Measurements from ENCODE around the gene CDH13.

DNA sequence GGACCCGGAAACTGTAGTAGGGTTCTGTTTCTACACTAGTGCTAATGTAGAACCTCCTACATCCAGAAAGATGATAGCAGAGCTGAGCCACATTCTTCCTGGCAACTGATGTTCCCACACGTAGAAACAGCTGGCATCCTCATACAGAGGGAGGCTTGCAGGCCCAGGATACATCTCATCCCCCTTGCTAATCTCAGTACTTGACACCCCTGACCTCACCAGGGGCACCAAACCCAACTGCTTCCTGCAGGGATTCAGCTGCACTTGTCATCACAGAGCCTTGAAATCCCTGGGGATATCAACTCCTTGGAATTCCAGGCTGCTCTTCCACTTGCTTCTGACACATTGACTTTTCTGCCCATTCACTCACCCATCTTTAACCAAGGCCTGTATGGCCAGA is 1105.8 kb downstream of the CDH13 start:
- no peak for TF ChIP-seq CTCF (tag by site-specific recombination; IDR thresholded peaks at IDR 0.05)
- TF ChIP-seq ZNF138 (tag by site-specific recombination; IDR thresholded peaks at IDR 0.05; ENCODE audit: borderline replicate concordance): no peak
- no peak for TF ChIP-seq ZFP41 (tag by site-specific recombination; IDR thresholded peaks at IDR 0.05; ENCODE audit: borderline replicate concordance)
- TF ChIP-seq, protein P1, sequence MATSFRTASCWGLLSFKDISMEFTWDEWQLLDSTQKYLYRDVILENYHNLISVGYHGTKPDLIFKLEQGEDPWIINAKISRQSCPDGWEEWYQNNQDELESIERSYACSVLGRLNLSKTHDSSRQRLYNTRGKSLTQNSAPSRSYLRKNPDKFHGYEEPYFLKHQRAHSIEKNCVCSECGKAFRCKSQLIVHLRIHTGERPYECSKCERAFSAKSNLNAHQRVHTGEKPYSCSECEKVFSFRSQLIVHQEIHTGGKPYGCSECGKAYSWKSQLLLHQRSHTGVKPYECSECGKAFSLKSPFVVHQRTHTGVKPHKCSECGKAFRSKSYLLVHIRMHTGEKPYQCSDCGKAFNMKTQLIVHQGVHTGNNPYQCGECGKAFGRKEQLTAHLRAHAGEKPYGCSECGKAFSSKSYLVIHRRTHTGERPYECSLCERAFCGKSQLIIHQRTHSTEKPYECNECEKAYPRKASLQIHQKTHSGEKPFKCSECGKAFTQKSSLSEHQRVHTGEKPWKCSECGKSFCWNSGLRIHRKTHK (tag by site-specific recombination; IDR thresholded peaks at IDR 0.05): no peak
- TF ChIP-seq ZNF776 (tag by site-specific recombination; IDR thresholded peaks at IDR 0.05; ENCODE audit: borderline replicate concordance): no peak
- no peak for TF ChIP-seq ZNF24 (tag by site-specific recombination; IDR thresholded peaks at IDR 0.05)
- TF ChIP-seq ZNF311 (tag by site-specific recombination; IDR thresholded peaks at IDR 0.05; ENCODE audit: borderline replicate concordance): no peak

All from HEK293 (cell line).